Measurements from ENCODE around the gene LRMDA. TPM values are rescaled to one million over a fixed set of nuclear protein-coding genes. Genes with fewer than 3 reads are reported as not detected.

The LRMDA gene
- total and polyA plus RNA-seq, 3 experiments from 2014 or later: not detected

- ChIA-PET CTCF (interaction anchor here (0.8 kb wide), 1 partner anchor 11 kb away, joined by 3 read pairs; no protein-coding TSS in a partner anchor), POLR2A (no interaction called here)
- no peaks in the 10 kb centered on the region for H3K36me3 Mint-ChIP-seq
- no peaks in the 10 kb centered on the region for H3K27me3 ChIP-seq (ENCODE audit: insufficient read depth, low read length, poor library complexity, severe bottlenecking)
- no peaks in the 10 kb centered on the region for H3K36me3 ChIP-seq (ENCODE audit: insufficient read depth, low read length)
- no peak for DNase-seq
- no peaks in the 10 kb centered on the region for H3K4me1 Mint-ChIP-seq
- no peak overlapping the region for H3K4me3 Mint-ChIP-seq
- H3K9me3 Mint-ChIP-seq: peaks cover 0 to 5% (median 1%) of the 10 kb centered on the region in 5 donors
- no peak overlapping the region for H3K27ac ChIP-seq (ENCODE audit: low read depth, low read length)
- H3K9me3 ChIP-seq (ENCODE audit: low read length): no peaks in the 10 kb centered on the region
- H3K4me1 ChIP-seq (ENCODE audit: insufficient read depth, low read length): no peaks in the 10 kb centered on the region
- peaks cover 0 to 8% of the 10 kb centered on the region in 2 donors for H3K27me3 Mint-ChIP-seq
- no peak overlapping the region for H3K27ac Mint-ChIP-seq
- H3K4me3 ChIP-seq (ENCODE audit: low read length): no peak overlapping the region
Observed at GRCh38 chr10:76089556-76090180, 658.2 kb downstream of the LRMDA start.

GRCh38 chr10:76091926-76092325 lies 660.5 kb downstream of the LRMDA start:
- H3K27ac ChIP-seq (ENCODE audit: low read depth, low read length): no peak overlapping the region
- no peak overlapping the region for H3K4me3 Mint-ChIP-seq
- H3K36me3 ChIP-seq (ENCODE audit: insufficient read depth, low read length): no peaks in the 10 kb centered on the region
- CTCF ChIA-PET: no interaction called here
- peaks cover 0 to 5% of the 10 kb centered on the region in 2 donors for H3K27me3 Mint-ChIP-seq
- no peaks in the 10 kb centered on the region for H3K36me3 Mint-ChIP-seq
- H3K9me3 Mint-ChIP-seq: peaks cover 0 to 5% (median 4%) of the 10 kb centered on the region in 5 donors
- H3K27me3 ChIP-seq (ENCODE audit: insufficient read depth, low read length, poor library complexity, severe bottlenecking): no peaks in the 10 kb centered on the region
- POLR2A ChIA-PET: no interaction called here
- no peak overlapping the region for H3K27ac Mint-ChIP-seq
- H3K4me1 Mint-ChIP-seq: no peaks in the 10 kb centered on the region
- H3K4me3 ChIP-seq (ENCODE audit: low read length): no peak overlapping the region
- no peaks in the 10 kb centered on the region for H3K9me3 ChIP-seq (ENCODE audit: low read length)
- no peak for DNase-seq
- H3K4me1 ChIP-seq (ENCODE audit: insufficient read depth, low read length): no peaks in the 10 kb centered on the region

GRCh38 chr10:76106611-76107010 lies 675.2 kb downstream of the LRMDA start:
- no peak for DNase-seq
- H3K4me3 ChIP-seq (ENCODE audit: low read length): no peak overlapping the region
- H3K36me3 ChIP-seq (ENCODE audit: insufficient read depth, low read length): no peaks in the 10 kb centered on the region
- Mint-ChIP-seq H3K4me3 (no peak overlapping the region), H3K27me3 (peaks cover 0 to 2% of the 10 kb centered on the region in 2 donors), H3K9me3 (peaks cover 0 to 10% (median 3%) of the 10 kb centered on the region in 5 donors), H3K36me3 (no peaks in the 10 kb centered on the region), H3K4me1 (no peaks in the 10 kb centered on the region), H3K27ac (no peak overlapping the region)
- no peaks in the 10 kb centered on the region for H3K9me3 ChIP-seq (ENCODE audit: low read length)
- H3K27ac ChIP-seq (ENCODE audit: low read depth, low read length): no peak overlapping the region
- H3K27me3 ChIP-seq (ENCODE audit: insufficient read depth, low read length, poor library complexity, severe bottlenecking): no peaks in the 10 kb centered on the region
- no peaks in the 10 kb centered on the region for H3K4me1 ChIP-seq (ENCODE audit: insufficient read depth, low read length)
- ChIA-PET CTCF (no interaction called here), POLR2A (no interaction called here)

GRCh38 chr10:76108563-76109359 lies 677.3 kb downstream of the LRMDA start:
- no peak for DNase-seq
- Mint-ChIP-seq H3K27me3 (peaks cover 0 to 3% of the 10 kb centered on the region in 2 donors), H3K27ac (no peak overlapping the region), H3K9me3 (peaks cover 0 to 10% (median 3%) of the 10 kb centered on the region in 5 donors), H3K4me3 (no peak overlapping the region), H3K36me3 (no peaks in the 10 kb centered on the region), H3K4me1 (no peaks in the 10 kb centered on the region)
- Histone ChIP-seq H3K4me3 (ENCODE audit: low read length) (no peak overlapping the region), H3K9me3 (ENCODE audit: low read length) (no peaks in the 10 kb centered on the region), H3K4me1 (ENCODE audit: insufficient read depth, low read length) (no peaks in the 10 kb centered on the region), H3K36me3 (ENCODE audit: insufficient read depth, low read length) (no peaks in the 10 kb centered on the region), H3K27ac (ENCODE audit: low read depth, low read length) (no peak overlapping the region), H3K27me3 (ENCODE audit: insufficient read depth, low read length, poor library complexity, severe bottlenecking) (no peaks in the 10 kb centered on the region)
- ChIA-PET POLR2A (no interaction called here), CTCF (no interaction called here)

GRCh38 chr10:76111404-76111803 lies 680.0 kb downstream of the LRMDA start:
- Histone ChIP-seq H3K27me3 (ENCODE audit: insufficient read depth, low read length, poor library complexity, severe bottlenecking) (no peaks in the 10 kb centered on the region), H3K9me3 (ENCODE audit: low read length) (no peaks in the 10 kb centered on the region), H3K4me1 (ENCODE audit: insufficient read depth, low read length) (no peaks in the 10 kb centered on the region), H3K27ac (ENCODE audit: low read depth, low read length) (no peak overlapping the region), H3K4me3 (ENCODE audit: low read length) (no peak overlapping the region), H3K36me3 (ENCODE audit: insufficient read depth, low read length) (no peaks in the 10 kb centered on the region)
- POLR2A ChIA-PET: no interaction called here
- CTCF ChIA-PET: no interaction called here
- Mint-ChIP-seq H3K9me3 (peaks cover 0 to 10% (median 0%) of the 10 kb centered on the region in 5 donors), H3K4me1 (no peaks in the 10 kb centered on the region), H3K27me3 (peaks cover 0 to 1% of the 10 kb centered on the region in 2 donors), H3K27ac (no peak overlapping the region), H3K36me3 (no peaks in the 10 kb centered on the region), H3K4me3 (no peak overlapping the region)
- no peak for DNase-seq

GRCh38 chr10:76111986-76112825 lies 680.8 kb downstream of the LRMDA start:
- H3K4me3 ChIP-seq (ENCODE audit: low read length): no peak overlapping the region
- peaks cover 0 to 9% (median 0%) of the 10 kb centered on the region in 5 donors for H3K9me3 Mint-ChIP-seq
- no peaks in the 10 kb centered on the region for H3K36me3 ChIP-seq (ENCODE audit: insufficient read depth, low read length)
- H3K9me3 ChIP-seq (ENCODE audit: low read length): no peaks in the 10 kb centered on the region
- ChIA-PET POLR2A (no interaction called here), CTCF (no interaction called here)
- H3K27me3 ChIP-seq (ENCODE audit: insufficient read depth, low read length, poor library complexity, severe bottlenecking): no peaks in the 10 kb centered on the region
- no peak for DNase-seq
- no peaks in the 10 kb centered on the region for H3K4me1 Mint-ChIP-seq
- H3K4me1 ChIP-seq (ENCODE audit: insufficient read depth, low read length): no peaks in the 10 kb centered on the region
- H3K27ac ChIP-seq (ENCODE audit: low read depth, low read length): no peak overlapping the region
- no peak overlapping the region for H3K27ac Mint-ChIP-seq
- peaks cover 0 to 1% of the 10 kb centered on the region in 2 donors for H3K27me3 Mint-ChIP-seq
- H3K4me3 Mint-ChIP-seq: no peak overlapping the region
- H3K36me3 Mint-ChIP-seq: no peaks in the 10 kb centered on the region

GRCh38 chr10:76112826-76113150 lies 681.4 kb downstream of the LRMDA start:
- no peaks in the 10 kb centered on the region for H3K27me3 ChIP-seq (ENCODE audit: insufficient read depth, low read length, poor library complexity, severe bottlenecking)
- Mint-ChIP-seq H3K27ac (no peak overlapping the region), H3K36me3 (no peaks in the 10 kb centered on the region), H3K9me3 (peaks cover 0 to 9% (median 0%) of the 10 kb centered on the region in 5 donors), H3K4me3 (no peak overlapping the region), H3K4me1 (no peaks in the 10 kb centered on the region), H3K27me3 (peaks cover 0 to 1% of the 10 kb centered on the region in 2 donors)
- POLR2A ChIA-PET: no interaction called here
- DNase-seq: no peak
- H3K4me1 ChIP-seq (ENCODE audit: insufficient read depth, low read length): no peaks in the 10 kb centered on the region
- H3K9me3 ChIP-seq (ENCODE audit: low read length): no peaks in the 10 kb centered on the region
- CTCF ChIA-PET: no interaction called here
- no peak overlapping the region for H3K4me3 ChIP-seq (ENCODE audit: low read length)
- no peaks in the 10 kb centered on the region for H3K36me3 ChIP-seq (ENCODE audit: insufficient read depth, low read length)
- no peak overlapping the region for H3K27ac ChIP-seq (ENCODE audit: low read depth, low read length)

- Mint-ChIP-seq H3K9me3 (peaks cover 0 to 6% (median 0%) of the 10 kb centered on the region in 5 donors), H3K4me3 (no peak overlapping the region), H3K27me3 (peaks cover 0 to 1% of the 10 kb centered on the region in 2 donors), H3K4me1 (no peaks in the 10 kb centered on the region), H3K36me3 (no peaks in the 10 kb centered on the region), H3K27ac (no peak overlapping the region)
- Histone ChIP-seq H3K4me1 (ENCODE audit: insufficient read depth, low read length) (no peaks in the 10 kb centered on the region), H3K36me3 (ENCODE audit: insufficient read depth, low read length) (no peaks in the 10 kb centered on the region), H3K27me3 (ENCODE audit: insufficient read depth, low read length, poor library complexity, severe bottlenecking) (no peaks in the 10 kb centered on the region), H3K9me3 (ENCODE audit: low read length) (no peaks in the 10 kb centered on the region), H3K27ac (ENCODE audit: low read depth, low read length) (no peak overlapping the region), H3K4me3 (ENCODE audit: low read length) (no peak overlapping the region)
- CTCF ChIA-PET: no interaction called here
- no peak for DNase-seq
- POLR2A ChIA-PET: no interaction called here
Observed at GRCh38 chr10:76113952-76114351, 682.5 kb downstream of the LRMDA start.

Data from CD8-positive, alpha-beta memory T cell (primary cell).